Endothelial cell of umbilical vein (primary cell): Measurements from ENCODE around the gene ARID1B. TPM values are rescaled to one million over a fixed set of nuclear protein-coding genes. Genes with fewer than 3 reads are reported as not detected.

Experiments used
- BruUV-seq: library from RNA; stranded (reverse); fragments of 400-500 nt; replicated peaks from 2 replicates; lab custom pipeline; 2021; lab: Mats Ljungman, UMichigan
- CTCF ChIA-PET: fragments of 300-600, 350-600 bp; sonication (Branson Sonifier 250); formaldehyde crosslinking; loops from one replicate; lab custom pipeline; 2021; ENCODE audit warnings: antibody characterized with exemption, inconsistent platforms; lab: Charles Lee
- POLR2A ChIA-PET: fragments of 300-600, 350-600 bp; sonication (Branson Sonifier 250); formaldehyde crosslinking; loops from one replicate; lab custom pipeline; 2021; ENCODE audit warnings: antibody characterized with exemption, inconsistent platforms; lab: Charles Lee
- DNase-seq: peaks from one replicate; pipeline ENCODE4 v3.0.0-alpha.2; 2011; ENCODE audit warnings: low read depth, low spot score
- FAIRE-seq: peaks from 2 replicates; lab custom pipeline; 2011; peaks lifted over from hg19 to GRCh38; lab: Jason Lieb, UNC
- H2AFZ ChIP-seq: 2 replicates; pipeline ENCODE4 v1.6.0; 2012; ENCODE audit warnings: low read depth, low read length, control low read depth, inconsistent platforms
- H3K27ac ChIP-seq: 2 replicates; pipeline ENCODE4 v1.5.1; 2011; ENCODE audit warnings: low read depth, mild to moderate bottlenecking, control low read depth, low read length, moderate library complexity; ENCODE audit not compliant: insufficient read depth
- H3K27me3 ChIP-seq, 2 experiments: 2 replicates each; pipeline versions ENCODE4 v1.6.0 to v1.6.1; 2011; ENCODE audit warnings: low read length in 2 of 2, mixed read lengths in 1 of 2; ENCODE audit not compliant: control insufficient read depth in 2 of 2, insufficient read depth in 2 of 2
- H3K36me3 ChIP-seq, 2 experiments: 2 replicates in 1 of 2; 3 replicates in 1 of 2; pipeline ENCODE4 v1.5.1; 2011; ENCODE audit warnings: low read length in 2 of 2, mild to moderate bottlenecking in 1 of 2, moderate library complexity in 1 of 2; ENCODE audit not compliant: control insufficient read depth in 2 of 2, insufficient read depth in 2 of 2; ENCODE audit errors: extremely low read depth in 1 of 2
- H3K4me1 ChIP-seq: 3 replicates; pipeline ENCODE4 v1.5.1; 2011; ENCODE audit warnings: mild to moderate bottlenecking, low read length; ENCODE audit not compliant: control insufficient read depth, insufficient read depth; ENCODE audit errors: extremely low read depth
- H3K4me2 ChIP-seq: 2 replicates; pipeline ENCODE4 v1.6.1; 2011; ENCODE audit warnings: low read length, control low read depth, mixed read lengths; ENCODE audit not compliant: insufficient read depth
- H3K4me3 ChIP-seq, 3 experiments: fragments of 200-600 bp in 1 of 3; sonication (generic), shearing (Covaris generic) in 1 of 3; replicated peaks in 1 of 3; 2 replicates each; pipeline ENCODE4 v1.5.1; 2011 to 2016; ENCODE audit warnings: control low read depth in 3 of 3, low read length in 3 of 3, mild to moderate bottlenecking in 2 of 3, inconsistent platforms in 1 of 3, low read depth in 1 of 3, moderate library complexity in 1 of 3; ENCODE audit not compliant: insufficient read depth in 1 of 3
- H3K79me2 ChIP-seq: 2 replicates; pipeline ENCODE4 v1.6.0; 2012; ENCODE audit warnings: low read length, inconsistent platforms; ENCODE audit not compliant: control insufficient read depth, insufficient read depth
- H3K9ac ChIP-seq: replicated peaks from 2 replicates; pipeline ENCODE3; 2011; ENCODE audit warnings: low read length, control low read depth; ENCODE audit not compliant: insufficient read depth; ENCODE audit errors: extremely low read depth
- H3K9me1 ChIP-seq: replicated peaks from 3 replicates; pipeline ENCODE4 v1.6.0; 2011; ENCODE audit warnings: mild to moderate bottlenecking, low read length; ENCODE audit not compliant: control insufficient read depth, insufficient read depth; ENCODE audit errors: extremely low read depth
- H3K9me3 ChIP-seq: replicated peaks from 2 replicates; pipeline ENCODE4 v1.5.1; 2012; ENCODE audit warnings: low read length, inconsistent platforms; ENCODE audit not compliant: control insufficient read depth, insufficient read depth
- H4K20me1 ChIP-seq: replicated peaks from 2 replicates; pipeline ENCODE3; 2011; ENCODE audit warnings: mild to moderate bottlenecking, low read length; ENCODE audit not compliant: control insufficient read depth, insufficient read depth; ENCODE audit errors: extremely low read depth
- EZH2 ChIP-seq: IDR thresholded peaks from 2 replicates; pipeline ENCODE4 v1.6.1; 2012; ENCODE audit warnings: borderline replicate concordance, low read depth, mild to moderate bottlenecking, moderate library complexity, low read length, inconsistent platforms; ENCODE audit not compliant: severe bottlenecking
- FOS ChIP-seq: IDR thresholded peaks from 2 replicates; pipeline ENCODE4 v1.6.1; 2011; ENCODE audit warnings: mild to moderate bottlenecking, low read length, moderate library complexity, borderline replicate concordance; ENCODE audit not compliant: insufficient read depth
- GATA2 ChIP-seq: IDR thresholded peaks from 2 replicates; pipeline ENCODE4 v1.7.0; 2011; ENCODE audit warnings: low read depth, mild to moderate bottlenecking, moderate library complexity, mixed read lengths, low read length; ENCODE audit not compliant: insufficient read length, insufficient read depth
- JUN ChIP-seq: IDR thresholded peaks from 2 replicates; pipeline ENCODE4 v1.6.1; 2011; ENCODE audit warnings: borderline replicate concordance, low read depth; ENCODE audit not compliant: insufficient read length, insufficient read depth
- MYC ChIP-seq: IDR thresholded peaks from one replicate; pipeline ENCODE4 v1.6.1; 2011; ENCODE audit warnings: mild to moderate bottlenecking, low read depth, low read length
- POLR2A ChIP-seq: IDR thresholded peaks from 2 replicates; pipeline ENCODE4 v1.6.1; 2012; ENCODE audit warnings: low read depth, mild to moderate bottlenecking, control low read depth, low read length
- POLR2AphosphoS5 ChIP-seq: IDR thresholded peaks from 2 replicates; pipeline ENCODE4 v1.6.1; 2012; ENCODE audit warnings: low read depth, mild to moderate bottlenecking, control low read depth, low read length, moderate library complexity; ENCODE audit not compliant: insufficient read depth
- dilution Hi-C: fragments of 300-500 bp; cut with MboI; formaldehyde crosslinking; loops from one replicate; pipeline ENCODE4 v1.15.0; 2019; ENCODE audit warnings: low sequenced_read_pairs; ENCODE audit not compliant: extremely low pct_ligation_motif_present
- intact Hi-C: fragments of 100-400 bp; cut with micrococcal nuclease; formaldehyde crosslinking; loops from one replicate; pipeline ENCODE4 v1.10.0; 2022
- polyA plus RNA-seq, 4 experiments: library from polyadenylated mRNA; depleted of rRNA in 3 of 4; stranded (reverse) in 3 of 4; unstranded in 1 of 4; fragments of >200 nt; gene quantifications; 2 replicates each; pipeline versions ENCODE4 v1.2.1 to v1.2.3, GENCODE V29; 2011 to 2012; ENCODE audit warnings: missing spikeins in 1 of 4
- total RNA-seq: library from RNA; stranded (reverse); gene quantifications from 2 replicates; pipeline ENCODE4 v1.2.3, GENCODE V29; 2021
- TF ChIP-seq, protein P1 (sequence below): IDR thresholded peaks from 2 replicates; pipeline ENCODE4 v1.6.1; 2011; ENCODE audit not compliant: insufficient read depth, insufficient read length
- TF ChIP-seq, protein P2 (sequence below), 2 donors: IDR thresholded peaks; 1 replicate in 1 of 2; 2 replicates in 1 of 2; pipeline ENCODE4 v1.5.1; 2011; ENCODE audit warnings: low read length in 2 of 2, mild to moderate bottlenecking in 2 of 2, moderate library complexity in 2 of 2, control low read depth in 1 of 2, inconsistent platforms in 1 of 2, low read depth in 1 of 2; ENCODE audit not compliant: insufficient read depth in 1 of 2; ENCODE audit errors: extremely low read depth in 1 of 2

Gene ARID1B
- total and polyA plus RNA-seq, 2 donors (not counting 3 experiments of a cell fraction or from before 2014, with no cell fraction given): 21.8 to 89.5 TPM

DNA sequence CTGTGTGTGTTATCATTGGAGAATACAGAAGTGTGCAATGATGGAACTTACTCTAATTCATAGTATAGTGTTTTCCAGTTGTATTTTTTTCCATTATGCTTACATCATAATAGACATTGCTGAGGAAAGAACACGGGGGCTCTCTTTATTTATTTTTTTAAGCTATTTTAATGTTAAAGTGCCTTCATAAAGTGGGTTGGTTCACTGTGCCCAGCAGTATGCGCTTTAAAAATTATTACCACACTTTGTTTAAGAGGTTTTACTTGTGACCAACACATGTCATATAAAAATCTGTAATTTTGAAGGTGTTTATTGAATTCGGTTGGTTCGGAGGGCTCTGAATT is 330.4 kb downstream of the ARID1B start:
- Histone ChIP-seq H3K4me2 (no peak overlapping the region), H3K9me1 (no peaks in the 10 kb centered on the region), H2AFZ (no peak overlapping the region), H3K9me3 (no peaks in the 10 kb centered on the region), H3K9ac (no peak overlapping the region), H3K36me3 (peaks cover 0 to 3% of the 10 kb centered on the region in 2 experiments), H4K20me1 (no peaks in the 10 kb centered on the region), H3K79me2 (no peaks in the 10 kb centered on the region), H3K4me1 (peaks cover 4% of the 10 kb centered on the region), H3K27me3 (no peaks in the 10 kb centered on the region), H3K27ac (no peak overlapping the region), H3K4me3 (no peak overlapping the region)
- dilution Hi-C loops: no loop called here
- FAIRE-seq (no peak), DNase-seq (no peak)
- intact Hi-C loops: loop anchor here (1.0 kb wide), 1 partner anchor 18 kb away; no protein-coding TSS in a partner anchor
- CTCF ChIA-PET: interaction anchor here (1.1 to 2.0 kb wide), 3 partner anchors 22 to 73 kb away, joined by 3 to 4 read pairs (median 4); no protein-coding TSS in a partner anchor
- BruUV-seq: no TSS peak
- POLR2A ChIA-PET: no interaction called here
- TF ChIP-seq POLR2A (no peak), POLR2AphosphoS5 (no peak), GATA2 (no peak), FOS (no peak), EZH2 (no peak), JUN (no peak), MYC (no peak)
- TF ChIP-seq, protein P1, sequence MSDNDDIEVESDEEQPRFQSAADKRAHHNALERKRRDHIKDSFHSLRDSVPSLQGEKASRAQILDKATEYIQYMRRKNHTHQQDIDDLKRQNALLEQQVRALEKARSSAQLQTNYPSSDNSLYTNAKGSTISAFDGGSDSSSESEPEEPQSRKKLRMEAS: no peak
- TF ChIP-seq, protein P2, sequence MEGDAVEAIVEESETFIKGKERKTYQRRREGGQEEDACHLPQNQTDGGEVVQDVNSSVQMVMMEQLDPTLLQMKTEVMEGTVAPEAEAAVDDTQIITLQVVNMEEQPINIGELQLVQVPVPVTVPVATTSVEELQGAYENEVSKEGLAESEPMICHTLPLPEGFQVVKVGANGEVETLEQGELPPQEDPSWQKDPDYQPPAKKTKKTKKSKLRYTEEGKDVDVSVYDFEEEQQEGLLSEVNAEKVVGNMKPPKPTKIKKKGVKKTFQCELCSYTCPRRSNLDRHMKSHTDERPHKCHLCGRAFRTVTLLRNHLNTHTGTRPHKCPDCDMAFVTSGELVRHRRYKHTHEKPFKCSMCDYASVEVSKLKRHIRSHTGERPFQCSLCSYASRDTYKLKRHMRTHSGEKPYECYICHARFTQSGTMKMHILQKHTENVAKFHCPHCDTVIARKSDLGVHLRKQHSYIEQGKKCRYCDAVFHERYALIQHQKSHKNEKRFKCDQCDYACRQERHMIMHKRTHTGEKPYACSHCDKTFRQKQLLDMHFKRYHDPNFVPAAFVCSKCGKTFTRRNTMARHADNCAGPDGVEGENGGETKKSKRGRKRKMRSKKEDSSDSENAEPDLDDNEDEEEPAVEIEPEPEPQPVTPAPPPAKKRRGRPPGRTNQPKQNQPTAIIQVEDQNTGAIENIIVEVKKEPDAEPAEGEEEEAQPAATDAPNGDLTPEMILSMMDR (IDR thresholded peaks at IDR 0.05; ENCODE audit: extremely low read depth in 1 of 2, insufficient read depth in 1 of 2, low read depth in 1 of 2, low read length in 2 of 2): no peak
